Bronchus fibroblast of lung (primary cell): ENCODE data around the gene GOLGA8H. TPM values are rescaled to one million over a fixed set of nuclear protein-coding genes. Genes with fewer than 3 reads are reported as not detected.

ENCODE experiments used
- total RNA-seq: library from RNA; depleted of rRNA; stranded (reverse); fragments of >200 nt; gene quantifications from 2 replicates; pipeline ENCODE4 v1.2.3, GENCODE V29; 2015

GOLGA8H gene, protein sequence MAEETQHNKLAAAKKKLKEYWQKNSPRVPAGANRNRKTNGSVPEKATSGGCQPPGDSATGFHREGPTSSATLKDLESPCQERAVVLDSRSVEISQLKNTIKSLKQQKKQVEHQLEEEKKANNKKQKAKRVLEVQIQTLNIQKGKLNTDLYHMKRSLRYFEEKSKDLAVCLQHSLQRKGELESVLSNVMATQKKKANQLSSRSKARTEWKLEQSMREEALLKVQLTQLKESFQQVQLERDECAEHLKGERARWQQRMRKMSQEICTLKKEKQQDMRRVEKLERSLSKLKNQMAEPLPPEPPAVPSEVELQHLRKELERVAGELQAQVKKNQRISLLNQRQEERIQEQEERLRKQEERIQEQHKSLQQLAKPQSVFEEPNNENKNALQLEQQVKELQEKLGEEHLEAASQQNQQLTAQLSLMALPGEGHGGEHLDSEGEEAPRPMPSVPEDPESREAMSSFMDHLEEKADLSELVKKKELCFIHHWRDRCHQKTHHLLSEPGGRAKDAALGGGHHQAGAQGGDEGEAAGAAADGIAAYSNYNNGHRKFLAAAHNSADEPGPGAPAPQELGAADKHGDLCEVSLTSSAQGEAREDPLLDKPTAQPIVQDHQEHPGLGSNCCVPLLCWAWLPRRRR
- 0.15 TPM in 1 of 2 replicates, not detected in the other for total RNA-seq

DNA sequence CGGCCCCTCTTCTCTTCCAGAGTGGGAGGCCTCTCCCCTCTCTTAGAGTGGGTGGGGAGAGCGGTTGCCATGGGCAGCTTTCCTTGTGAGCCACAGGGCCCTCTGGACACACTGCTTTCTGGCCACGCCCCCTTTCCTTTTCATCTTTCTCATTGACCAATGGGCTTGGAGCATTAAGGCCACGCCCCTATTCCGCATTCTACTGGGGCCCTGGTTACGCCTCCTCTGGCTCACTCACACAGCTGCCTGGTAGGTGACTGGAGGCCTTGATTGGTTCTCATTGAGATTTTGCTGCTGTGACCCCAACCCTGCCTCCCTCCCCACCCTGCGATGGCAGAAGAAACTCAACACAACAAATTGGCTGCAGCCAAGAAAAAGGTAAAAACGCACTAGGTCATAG, at the start of gene GOLGA8H:
Gene GOLGA8H, plus strand, starts transcription at position 233 of the 400 bp plus-strand sequence. Its CDS starts 98 bp downstream, at position 331.

DNA sequence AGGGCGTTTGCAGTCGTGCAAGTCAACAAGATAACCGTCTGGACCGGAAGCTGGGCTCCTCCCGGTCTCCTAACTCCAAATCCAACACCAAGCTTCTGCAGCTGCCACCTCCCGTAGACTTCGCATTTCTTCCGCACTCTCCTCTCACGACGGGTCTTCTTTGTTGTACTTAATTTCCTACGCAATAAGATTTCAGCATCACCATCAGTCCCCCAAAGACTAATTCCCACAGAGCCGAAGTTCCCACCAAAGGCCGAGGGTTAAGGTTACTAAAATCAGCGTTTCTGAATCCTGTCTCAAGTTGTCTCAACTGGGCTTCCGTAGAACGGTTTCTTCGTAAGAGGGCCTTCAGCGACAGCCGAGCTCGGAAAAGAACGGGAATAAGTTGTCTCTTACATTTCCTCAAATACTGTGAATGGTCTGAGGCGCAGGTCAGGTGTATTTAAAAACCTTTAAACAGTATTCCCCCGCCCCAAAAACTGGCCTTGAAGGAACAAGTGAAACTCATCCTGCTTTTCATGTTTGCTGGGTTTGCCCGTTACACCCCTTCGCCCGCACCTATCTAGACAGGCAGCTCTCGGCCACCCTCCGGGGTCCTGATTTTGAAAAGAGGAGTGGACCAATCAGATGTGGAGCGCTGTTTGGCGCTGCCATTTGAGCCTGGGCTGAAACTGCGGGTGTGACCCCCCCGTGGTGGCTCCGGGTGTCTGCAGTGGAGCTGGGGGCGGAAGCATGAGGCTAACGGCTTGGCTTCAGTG, 21.8 kb downstream of the GOLGA8H start, which contains the start of gene ARHGAP11B:
Gene ARHGAP11B, plus strand, starts transcription at position 693 of the 758 bp plus-strand sequence.

Other genes with a start within 250 kb of the GOLGA8H start
- gene CHRFAM7A, start 210.5 kb upstream of the GOLGA8H start, total RNA-seq = 0.15 TPM in 1 of 2 replicates, not detected in the other
- 0.30 and 0.50 TPM in 2 replicates for gene GOLGA8R, start 189.8 kb upstream of the GOLGA8H start, total RNA-seq
- not detected in 2 replicates for gene GOLGA8Q, start 52.0 kb upstream of the GOLGA8H start, total RNA-seq